Tibial nerve (tissue), 4 donors: ENCODE data around the gene TXNL4A.

ENCODE experiments used
- CTCF ChIP-seq, 5 experiments: fragments of 200-600 bp in 3 of 5; fragments of 450-650 bp in 2 of 5; sonication (generic) in 3 of 5; IDR thresholded peaks; one replicate each; pipeline ENCODE4 v1.5.1; 2016 to 2019; ENCODE audit warnings: antibody characterized with exemption in 5 of 5, mild to moderate bottlenecking in 3 of 5, moderate library complexity in 2 of 5
- EP300 ChIP-seq, 2 donors: sonication (generic); formaldehyde crosslinking; IDR thresholded peaks; one replicate each; pipeline ENCODE4 v1.6.1; 2017; ENCODE audit warnings: antibody characterized with exemption in 2 of 2, mild to moderate bottlenecking in 1 of 2
- POLR2A ChIP-seq, 2 donors: fragments of 450-650 bp; IDR thresholded peaks; one replicate each; pipeline ENCODE4 v1.6.1; 2017; ENCODE audit warnings: antibody characterized with exemption in 2 of 2, mild to moderate bottlenecking in 2 of 2, moderate library complexity in 2 of 2

GRCh38 chr18:79988071-79988450 is 302 bp downstream of the TXNL4A start:
- peak in 4 of 5 experiments; percentile 20 to 42 (median 26) for TF ChIP-seq CTCF (IDR thresholded peaks at IDR 0.05)
- TF ChIP-seq EP300 (IDR thresholded peaks at IDR 0.05): no peak
- no peak for TF ChIP-seq POLR2A (IDR thresholded peaks at IDR 0.05)
